NCI-H2196 treated with DMSO at 0.1 percent for 48 hours (cell line): Measurements from ENCODE around the gene ACSBG1.

Experiments used
- DNase-seq: peaks from one replicate; lab custom pipeline; 2025; ENCODE audit not compliant: unreplicated experiment; lab: John Stamatoyannopoulos, UW

The ACSBG1 gene

GRCh38 chr15:78223396-78224022 is 10.9 kb downstream of the ACSBG1 start:
- no peak for DNase-seq

- no peak for DNase-seq
These were observed 11.5 kb downstream of the ACSBG1 start for GRCh38 chr15:78222745-78223395.

- no peak for DNase-seq
These were observed 13.7 kb downstream of the ACSBG1 start for GRCh38 chr15:78220713-78221112.

- peak; percentile 19 for DNase-seq
These were observed 17.9 kb downstream of the ACSBG1 start for GRCh38 chr15:78216276-78217104.

- no peak for DNase-seq
These were observed 20.4 kb downstream of the ACSBG1 start for GRCh38 chr15:78213956-78214355.

GRCh38 chr15:78213425-78213750 is 21.0 kb downstream of the ACSBG1 start:
- no peak for DNase-seq

- DNase-seq = no peak
These were observed 21.6 kb downstream of the ACSBG1 start for GRCh38 chr15:78212546-78213424.

- DNase-seq = no peak
These were observed 22.4 kb downstream of the ACSBG1 start for GRCh38 chr15:78212008-78212407.

- DNase-seq = no peak
These were observed 23.0 kb downstream of the ACSBG1 start for GRCh38 chr15:78211189-78211921.

GRCh38 chr15:78210349-78210717 is 24.0 kb downstream of the ACSBG1 start:
- no peak for DNase-seq

GRCh38 chr15:78209646-78210348 is 24.6 kb downstream of the ACSBG1 start:
- peak; percentile 41 for DNase-seq

- DNase-seq = no peak
These were observed 25.3 kb downstream of the ACSBG1 start for GRCh38 chr15:78208887-78209645.

GRCh38 chr15:78208341-78208844 is 26.0 kb downstream of the ACSBG1 start:
- DNase-seq = no peak

- DNase-seq = no peak
These were observed 26.6 kb downstream of the ACSBG1 start for GRCh38 chr15:78207641-78208340.

- no peak for DNase-seq
These were observed 27.3 kb downstream of the ACSBG1 start for GRCh38 chr15:78207110-78207458.

GRCh38 chr15:78206326-78207109 is 27.8 kb downstream of the ACSBG1 start:
- no peak for DNase-seq

GRCh38 chr15:78205856-78206255 is 28.5 kb downstream of the ACSBG1 start:
- DNase-seq = no peak

GRCh38 chr15:78205337-78205736 is 29.0 kb downstream of the ACSBG1 start:
- DNase-seq = no peak
